Aorta (tissue), 5 donors: ENCODE measurements around the gene HSD3B7. TPM values are rescaled to one million over a fixed set of nuclear protein-coding genes. Genes with fewer than 3 reads are reported as not detected.

Experiments
- ATAC-seq: fragments of 200-7000 bp; cut with Tn5 transposase; one replicate; pipeline ENCODE4 v1.9.1; 2022; ENCODE audit warnings: moderate library complexity; ENCODE audit not compliant: low FRiP score
- DNase-seq, 2 donors: peaks; one replicate each; pipeline ENCODE4 v3.0.0-alpha.2; 2020
- H3K27ac ChIP-seq, 2 donors: one replicate each; pipeline ENCODE4 v1.5.1; 2013; ENCODE audit warnings: low read length in 2 of 2, mild to moderate bottlenecking in 2 of 2, moderate library complexity in 2 of 2, control low read depth in 1 of 2, inconsistent platforms in 1 of 2, low read depth in 1 of 2
- H3K27me3 ChIP-seq, 2 donors: one replicate each; pipeline ENCODE4 v1.6.1; 2013; ENCODE audit warnings: control low read depth in 1 of 2, low read length in 1 of 2, mild to moderate bottlenecking in 1 of 2, moderate library complexity in 1 of 2; ENCODE audit not compliant: insufficient read depth in 2 of 2, control insufficient read depth in 1 of 2
- H3K36me3 ChIP-seq, 2 donors: one replicate each; pipeline ENCODE4 v1.6.1; 2013; ENCODE audit warnings: control low read depth in 1 of 2, low read length in 1 of 2, mild to moderate bottlenecking in 1 of 2; ENCODE audit not compliant: insufficient read depth in 2 of 2, control insufficient read depth in 1 of 2
- H3K4me1 ChIP-seq, 2 donors: one replicate each; pipeline ENCODE4 v1.6.1; 2013; ENCODE audit warnings: low read length in 2 of 2, control low read depth in 1 of 2, mild to moderate bottlenecking in 1 of 2, moderate library complexity in 1 of 2; ENCODE audit not compliant: insufficient read depth in 2 of 2, control insufficient read depth in 1 of 2
- H3K4me3 ChIP-seq, 2 donors: one replicate each; pipeline ENCODE4 v1.5.1; 2013; ENCODE audit warnings: low read length in 2 of 2, control low read depth in 1 of 2, mild to moderate bottlenecking in 1 of 2
- H3K9me3 ChIP-seq: one replicate; pipeline ENCODE4 v1.6.1; 2013; ENCODE audit warnings: mild to moderate bottlenecking, low read length; ENCODE audit not compliant: control insufficient read depth
- WGBS, 2 donors: extraction: QIAGEN DNeasy Blood & Tissue Kit; methylation state at CpG; one replicate each; pipeline ENCODE4 v1.1.7; 2013; 5-methylcytosine and 5-hydroxymethylcytosine counted together
- intact Hi-C, 2 donors: fragments of 100-400 bp; cut with DNase I; formaldehyde crosslinking; loops; one replicate each; pipeline versions ENCODE4 v1.14.2 to v1.15.0; 2022
- polyA plus RNA-seq, 2 donors: library from polyadenylated mRNA; stranded (reverse); fragments of 200-250 nt; gene quantifications; one replicate each; pipeline ENCODE4 v1.2.3, GENCODE V29; 2013
- total RNA-seq, 2 donors: library from RNA; stranded (reverse); fragmentation: NEBNext Ultra II Directional; extraction: Animal tissue kit (Norgen Biotek cat#: 25700); gene quantifications; one replicate each; pipeline ENCODE4 v1.2.1, GENCODE V29; 2021
- donor health status: healthy with polysubstance abuse.
- donor health status: Bipolar disorder and iron deficiency.
- donor health status: DM: no; HTN: no; CAD: no.
- donor health status: DM: no; HTN: no; CAD: no.
- donor health status: DM: yes; HTN: yes; CAD: no.

HSD3B7 gene
- total and polyA plus RNA-seq, 4 donors = 8.6 to 31.3 (median 12.0) TPM

- ATAC-seq = no peak
- DNase-seq = no peak
- intact Hi-C loops = no loop called here
These were observed 15.8 kb downstream of the HSD3B7 start for GRCh38 chr16:31000671-31001382.

DNA sequence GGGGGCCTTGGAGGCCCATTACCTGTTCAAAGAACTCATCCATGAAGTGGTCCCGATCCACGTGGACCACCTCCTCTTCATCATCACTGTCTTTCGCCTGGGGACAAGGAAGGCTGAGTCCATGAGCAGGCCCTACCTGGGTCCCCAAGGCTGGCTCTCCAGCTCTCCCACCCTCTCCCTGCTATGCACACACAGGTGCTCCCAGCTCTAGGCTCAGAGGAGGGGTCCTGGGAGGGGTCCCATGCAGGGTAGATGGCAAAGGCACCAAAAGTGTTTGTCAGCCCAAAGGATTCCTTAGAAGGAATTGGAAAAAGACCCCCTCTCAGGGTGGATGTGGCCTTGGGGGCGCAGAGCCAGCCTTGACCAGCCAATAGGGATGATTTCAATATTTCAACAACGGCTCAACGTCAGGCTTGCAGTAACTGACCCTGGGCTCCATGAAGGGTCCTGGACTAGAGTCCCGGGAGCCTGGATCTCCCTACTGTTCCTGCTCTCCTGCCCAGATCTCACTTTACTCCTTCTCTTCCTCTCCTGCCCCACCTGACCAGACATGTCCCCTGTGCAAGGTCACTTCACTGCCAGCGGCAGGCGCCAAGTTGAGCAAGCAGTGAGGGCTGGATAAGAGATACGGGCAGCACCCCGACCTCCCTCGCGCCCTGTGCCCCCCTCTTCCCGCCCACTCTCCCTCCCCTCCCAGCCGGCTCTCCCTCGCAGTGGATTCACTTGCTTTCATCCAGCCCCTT is 16.7 kb downstream of the HSD3B7 start:
- Histone ChIP-seq H3K27me3 (no peaks in the 10 kb centered on the region), H3K27ac (no peak overlapping the region), H3K4me1 (no peaks in the 10 kb centered on the region), H3K4me3 (no peak overlapping the region), H3K36me3 (no peaks in the 10 kb centered on the region), H3K9me3 (no peaks in the 10 kb centered on the region)
- intact Hi-C loops = no loop called here
- peak in 1 of 2 donors; percentile 66 for DNase-seq
- ATAC-seq = no peak
- WGBS, 2 donors = 77% methylated on average over 16 of the region's 16 CpGs

More at GRCh38 chr16:31000671-31001382, 15.8 kb downstream of the HSD3B7 start:
- Histone ChIP-seq H3K4me3 (no peak overlapping the region), H3K9me3 (no peaks in the 10 kb centered on the region), H3K27me3 (no peaks in the 10 kb centered on the region), H3K27ac (no peak overlapping the region), H3K4me1 (no peaks in the 10 kb centered on the region), H3K36me3 (no peaks in the 10 kb centered on the region)
- 93 to 94% methylated on average over 19 of the region's 19 CpGs for whole genome bisulfite sequencing, 2 donors

DNA sequence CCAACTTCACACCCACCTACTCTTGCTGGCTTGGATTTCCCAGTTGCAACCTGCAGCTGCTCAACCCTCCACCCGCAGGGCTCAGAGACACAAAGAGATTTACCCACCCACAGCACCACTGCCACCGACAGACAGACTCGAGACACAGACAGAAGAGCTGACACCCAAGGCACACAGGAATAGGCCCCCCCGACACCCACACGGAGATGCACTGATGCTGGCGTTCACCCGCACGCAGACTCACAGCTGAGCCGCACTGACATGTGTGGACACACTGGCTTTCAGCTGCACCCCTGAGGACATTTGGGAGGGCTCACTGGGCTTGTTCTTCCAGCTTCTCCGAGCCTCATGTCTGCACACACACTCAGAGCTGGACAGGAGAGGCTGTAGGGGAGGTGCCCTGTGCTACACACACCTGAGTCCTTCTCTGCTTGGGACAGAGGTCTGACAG is 17.3 kb downstream of the HSD3B7 start:
- H3K4me3 ChIP-seq = no peak overlapping the region
- intact Hi-C loops = no loop called here
- no peaks in the 10 kb centered on the region for H3K27me3 ChIP-seq
- no peaks in the 10 kb centered on the region for H3K4me1 ChIP-seq
- ATAC-seq (no peak), DNase-seq (no peak)
- WGBS, 2 donors = 84 to 87% methylated on average over 10 of the region's 10 CpGs
- no peaks in the 10 kb centered on the region for H3K9me3 ChIP-seq
- H3K27ac ChIP-seq = no peak overlapping the region
- no peaks in the 10 kb centered on the region for H3K36me3 ChIP-seq

GRCh38 chr16:31002862-31003341 is 17.9 kb downstream of the HSD3B7 start:
- no peak overlapping the region for H3K4me3 ChIP-seq
- H3K9me3 ChIP-seq = no peaks in the 10 kb centered on the region
- H3K4me1 ChIP-seq = no peaks in the 10 kb centered on the region
- DNase-seq (no peak), ATAC-seq (no peak)
- no peak overlapping the region for H3K27ac ChIP-seq
- no peaks in the 10 kb centered on the region for H3K27me3 ChIP-seq
- intact Hi-C loops = no loop called here
- WGBS, 2 donors = 74 to 86% methylated on average over 9 of the region's 9 CpGs
- no peaks in the 10 kb centered on the region for H3K36me3 ChIP-seq

GRCh38 chr16:31003744-31004143 is 18.7 kb downstream of the HSD3B7 start:
- Histone ChIP-seq H3K4me3 (no peak overlapping the region), H3K4me1 (no peaks in the 10 kb centered on the region), H3K9me3 (no peaks in the 10 kb centered on the region), H3K27me3 (no peaks in the 10 kb centered on the region), H3K36me3 (no peaks in the 10 kb centered on the region), H3K27ac (no peak overlapping the region)
- DNase-seq (no peak), ATAC-seq (no peak)
- WGBS, 2 donors = 88 to 93% methylated on average over 6 of the region's 6 CpGs
- intact Hi-C loops = no loop called here

DNA sequence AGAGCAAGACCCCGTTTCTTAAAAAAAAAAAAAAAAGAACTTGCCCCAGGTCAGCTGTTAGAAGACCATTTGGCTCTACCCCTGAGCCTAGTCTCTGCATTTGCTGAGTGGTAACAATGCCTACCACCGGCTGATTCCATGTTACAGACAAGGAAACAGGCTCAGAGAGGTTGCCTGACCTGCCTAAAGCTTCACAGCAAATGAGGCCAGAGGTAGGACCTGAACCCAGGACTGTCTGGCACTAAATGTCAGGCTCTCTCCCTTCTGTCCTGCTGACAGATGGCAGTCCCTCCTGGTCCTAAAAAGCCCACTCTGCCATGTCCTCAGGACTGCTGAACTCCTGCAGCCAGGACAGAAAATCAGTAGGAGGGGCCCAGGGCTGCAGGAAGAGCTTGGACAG is 19.7 kb downstream of the HSD3B7 start:
- 54 to 65% methylated on average over 2 of the region's 2 CpGs for WGBS, 2 donors
- intact Hi-C loops = no loop called here
- no peak for DNase-seq
- no peaks in the 10 kb centered on the region for H3K4me1 ChIP-seq
- H3K4me3 ChIP-seq = no peak overlapping the region
- H3K27me3 ChIP-seq = no peaks in the 10 kb centered on the region
- H3K27ac ChIP-seq = no peak overlapping the region
- H3K36me3 ChIP-seq = no peaks in the 10 kb centered on the region
- no peak for ATAC-seq
- no peaks in the 10 kb centered on the region for H3K9me3 ChIP-seq

DNA sequence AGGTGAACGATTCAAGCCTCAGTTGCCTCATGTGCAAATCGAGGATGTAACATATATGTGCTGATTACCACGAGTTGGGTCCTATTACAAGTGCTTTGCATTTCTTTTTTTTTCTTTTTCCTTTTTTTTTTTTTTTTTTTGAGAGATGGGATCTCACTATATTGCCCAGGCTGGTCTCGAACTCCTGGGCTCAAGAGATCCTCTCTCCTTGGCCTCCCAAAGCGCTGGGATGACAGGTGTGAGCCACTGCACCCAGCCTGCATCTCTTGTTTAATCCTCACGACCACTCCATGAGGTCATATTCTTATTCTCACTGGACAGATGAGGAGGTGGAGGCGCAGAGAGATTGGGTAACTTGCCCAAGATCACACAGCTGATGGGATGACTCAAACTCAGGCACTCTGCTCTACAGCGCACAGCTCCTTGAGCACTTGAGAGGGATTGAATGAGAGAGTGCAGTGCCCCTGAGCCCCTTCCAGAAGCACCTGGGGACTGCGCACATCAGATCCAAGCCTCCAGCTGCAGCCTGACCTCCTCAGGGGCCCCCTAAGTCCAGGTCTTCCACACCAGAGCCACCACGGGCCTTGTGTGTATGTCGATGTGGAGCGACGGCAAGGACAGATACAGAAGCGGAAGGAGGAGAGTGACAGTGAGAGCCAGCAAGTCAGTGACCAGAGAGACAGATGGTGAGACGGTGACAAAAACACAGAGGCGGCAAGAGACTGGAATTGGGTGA is 20.5 kb downstream of the HSD3B7 start:
- Histone ChIP-seq H3K4me1 (no peaks in the 10 kb centered on the region), H3K27ac (no peak overlapping the region), H3K9me3 (no peaks in the 10 kb centered on the region), H3K36me3 (no peaks in the 10 kb centered on the region), H3K27me3 (no peaks in the 10 kb centered on the region), H3K4me3 (no peak overlapping the region)
- WGBS, 2 donors = 66 to 74% methylated on average over 16 of the region's 16 CpGs
- DNase-seq (no peak), ATAC-seq (no peak)
- intact Hi-C loops = no loop called here

DNA sequence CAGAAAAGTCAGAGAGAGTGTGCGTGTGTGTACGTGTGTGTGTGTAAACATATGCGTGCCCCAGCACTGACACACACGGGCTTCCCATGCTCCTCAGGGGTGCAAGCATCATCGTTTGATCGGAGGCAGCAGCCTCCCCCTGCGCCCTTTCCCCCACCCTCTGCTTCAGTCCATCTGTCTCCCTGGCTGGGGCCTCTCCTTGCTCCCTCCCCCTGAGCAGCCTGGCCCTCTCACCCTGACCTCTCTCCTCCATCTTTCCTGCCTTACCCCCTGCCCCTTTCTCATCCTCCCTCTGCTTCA is 21.0 kb downstream of the HSD3B7 start:
- no peak overlapping the region for H3K4me3 ChIP-seq
- WGBS, 2 donors = 30 to 50% methylated on average over 7 of the region's 7 CpGs
- no peaks in the 10 kb centered on the region for H3K9me3 ChIP-seq
- DNase-seq (no peak), ATAC-seq (no peak)
- H3K27me3 ChIP-seq = no peaks in the 10 kb centered on the region
- no peaks in the 10 kb centered on the region for H3K4me1 ChIP-seq
- H3K27ac ChIP-seq = no peak overlapping the region
- H3K36me3 ChIP-seq = no peaks in the 10 kb centered on the region
- intact Hi-C loops = no loop called here
